ENCODE measurements around the gene LAMC3. TPM values are rescaled to one million over a fixed set of nuclear protein-coding genes. Genes with fewer than 3 reads are reported as not detected.
"Not testable (repeated sequence)": the region's sequence is repeated elsewhere in the genome, so short reads cannot be mapped to it uniquely, and the experiment has no call there.

The LAMC3 gene
- polyA plus RNA-seq, 1 donor from 2014 or later: not detected

GRCh38 chr9:130993303-130994030 is 15.5 kb upstream of the LAMC3 start:
- Mint-ChIP-seq H3K4me3 (no peak overlapping the region), H3K27ac (peak overlapping the region in 1 of 3 donors; percentile 53)

GRCh38 chr9:130994135-130995085 is 14.6 kb upstream of the LAMC3 start:
- H3K4me1 Mint-ChIP-seq: peaks cover 0 to 3% (median 2%) of the 10 kb centered on the region in 3 donors
- no peak overlapping the region for H3K4me3 Mint-ChIP-seq
- H3K9me3 Mint-ChIP-seq: peaks cover 0 to 2% (median 0%) of the 10 kb centered on the region in 3 donors
- no peaks in the 10 kb centered on the region for H3K36me3 Mint-ChIP-seq
- peaks cover 8% of the 10 kb centered on the region for H3K27me3 Mint-ChIP-seq
- no peak overlapping the region for H3K27ac Mint-ChIP-seq

More at GRCh38 chr9:130993303-130994030, 15.5 kb upstream of the LAMC3 start:
- no peaks in the 10 kb centered on the region for H3K36me3 Mint-ChIP-seq
- peaks cover 0 to 3% (median 0%) of the 10 kb centered on the region in 3 donors for H3K4me1 Mint-ChIP-seq
- peaks cover 1 to 2% (median 2%) of the 10 kb centered on the region in 3 donors for H3K9me3 Mint-ChIP-seq
- H3K27me3 Mint-ChIP-seq: peaks cover 2% of the 10 kb centered on the region

GRCh38 chr9:130995086-130996011 is 13.6 kb upstream of the LAMC3 start:
- no peak overlapping the region for H3K4me3 Mint-ChIP-seq
- peak overlapping the region in 1 of 3 donors; percentile 64 for H3K27ac Mint-ChIP-seq
- H3K4me1 Mint-ChIP-seq: peaks cover 0 to 3% (median 2%) of the 10 kb centered on the region in 3 donors
- H3K27me3 Mint-ChIP-seq: peaks cover 12% of the 10 kb centered on the region
- no peaks in the 10 kb centered on the region for H3K36me3 Mint-ChIP-seq
- peaks cover 0 to 2% (median 0%) of the 10 kb centered on the region in 3 donors for H3K9me3 Mint-ChIP-seq

DNA sequence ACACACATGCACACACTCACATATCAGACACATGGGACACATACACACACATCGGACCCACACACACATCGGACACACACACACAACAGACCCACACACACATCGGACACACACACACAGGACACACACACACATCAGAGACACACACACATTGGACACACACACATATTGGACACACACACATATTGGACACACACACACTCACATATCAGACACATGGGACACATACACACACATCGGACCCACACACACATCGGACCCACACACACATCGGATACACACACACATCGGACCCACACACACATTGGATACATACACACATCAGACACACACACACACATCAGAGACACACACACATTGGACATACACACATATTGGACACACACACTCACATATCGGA is 12.8 kb upstream of the LAMC3 start:
- Mint-ChIP-seq H3K27me3 (peaks cover 19% of the 10 kb centered on the region), H3K36me3 (no peaks in the 10 kb centered on the region), H3K27ac (no peak overlapping the region), H3K4me3 (no peak overlapping the region), H3K9me3 (peaks cover 0 to 2% (median 0%) of the 10 kb centered on the region in 3 donors), H3K4me1 (peaks cover 0 to 3% (median 2%) of the 10 kb centered on the region in 3 donors)

GRCh38 chr9:130996676-130997394 is 12.1 kb upstream of the LAMC3 start:
- peaks cover 0 to 3% (median 2%) of the 10 kb centered on the region in 3 donors for H3K4me1 Mint-ChIP-seq
- H3K27me3 Mint-ChIP-seq: peaks cover 24% of the 10 kb centered on the region
- H3K9me3 Mint-ChIP-seq: peaks cover 0 to 2% (median 0%) of the 10 kb centered on the region in 3 donors
- no peaks in the 10 kb centered on the region for H3K36me3 Mint-ChIP-seq
- H3K4me3 Mint-ChIP-seq: no peak overlapping the region
- H3K27ac Mint-ChIP-seq: no peak overlapping the region

- Mint-ChIP-seq H3K4me3 (no peak overlapping the region), H3K27ac (no peak overlapping the region), H3K36me3 (no peaks in the 10 kb centered on the region), H3K27me3 (peaks cover 25% of the 10 kb centered on the region), H3K9me3 (peaks cover 0 to 2% (median 0%) of the 10 kb centered on the region in 3 donors), H3K4me1 (peaks cover 0 to 3% (median 2%) of the 10 kb centered on the region in 3 donors)
Observed at GRCh38 chr9:130997395-130997684, 11.6 kb upstream of the LAMC3 start.

DNA sequence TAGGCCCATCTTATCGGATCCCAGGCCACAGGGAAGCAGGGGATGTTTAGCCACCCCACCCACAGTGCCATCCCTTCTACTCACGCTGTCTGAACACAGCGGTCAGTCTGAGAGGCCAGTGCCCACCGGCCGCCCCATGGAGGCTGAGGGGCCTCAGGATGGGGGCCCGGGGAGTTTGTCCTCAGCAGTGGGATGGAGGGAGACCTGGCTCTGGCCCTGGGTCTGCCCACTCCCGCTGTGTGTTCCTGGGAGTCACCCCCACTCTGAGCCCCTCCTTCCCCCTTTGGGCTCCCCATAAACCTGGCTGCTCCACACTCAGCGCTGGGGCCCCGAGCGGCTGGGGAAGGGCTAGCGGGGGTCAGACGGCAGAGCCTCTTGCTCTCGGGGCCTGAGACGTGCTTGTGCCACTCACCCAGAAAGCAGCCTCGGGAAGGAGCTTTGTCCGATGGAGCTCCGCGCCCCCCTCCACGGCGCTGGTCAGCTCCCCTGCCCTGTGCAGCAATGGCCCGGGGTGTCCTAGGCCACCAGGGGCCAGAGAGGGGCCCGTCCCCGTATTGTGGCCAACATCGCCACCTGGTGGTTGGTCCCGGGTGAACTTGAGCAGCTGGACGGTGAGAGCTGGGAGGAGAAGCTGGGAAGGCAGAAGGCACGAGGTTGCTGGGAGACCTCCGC is 10.9 kb upstream of the LAMC3 start:
- no peak overlapping the region for H3K27ac Mint-ChIP-seq
- H3K4me1 Mint-ChIP-seq: peaks cover 0 to 2% (median 2%) of the 10 kb centered on the region in 3 donors
- H3K4me3 Mint-ChIP-seq: no peak overlapping the region

DNA sequence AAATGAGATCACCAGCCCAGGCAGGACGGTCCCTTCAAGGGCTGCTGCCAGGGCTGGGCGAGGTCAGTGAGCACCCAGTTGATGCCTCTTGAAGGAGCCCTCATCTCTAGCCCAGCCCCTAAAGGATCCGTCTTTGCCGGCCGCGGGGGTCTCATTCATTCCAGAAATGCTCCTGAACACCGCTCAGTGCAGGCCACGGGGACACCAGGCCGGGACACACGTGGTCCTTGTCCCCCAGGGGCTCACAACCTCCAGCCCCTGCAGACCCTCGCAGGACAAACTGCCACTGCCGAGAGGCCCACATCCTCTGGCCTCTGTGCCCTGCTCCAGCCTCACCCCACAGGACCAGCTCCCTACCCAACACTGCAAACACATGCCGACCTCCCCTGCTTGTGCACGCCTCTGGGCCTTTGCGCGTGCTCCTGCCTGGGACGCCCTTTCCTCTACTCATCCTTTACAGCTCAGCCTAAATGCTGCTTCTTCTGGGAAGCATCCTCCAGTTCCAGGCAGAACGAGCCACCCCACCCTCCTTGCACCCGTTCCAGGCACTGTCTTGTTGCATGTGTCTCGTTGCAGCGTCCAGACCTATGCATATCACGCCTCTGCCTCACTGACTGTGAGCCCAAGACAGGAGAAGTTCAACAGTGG is 10.3 kb upstream of the LAMC3 start:
- Mint-ChIP-seq H3K36me3 (no peaks in the 10 kb centered on the region), H3K4me1 (peaks cover 0 to 2% (median 2%) of the 10 kb centered on the region in 3 donors), H3K27ac (no peak overlapping the region), H3K27me3 (peaks cover 25% of the 10 kb centered on the region), H3K4me3 (no peak overlapping the region), H3K9me3 (no peaks in the 10 kb centered on the region)

More for the DNA sequence above, 10.9 kb upstream of the LAMC3 start:
- Mint-ChIP-seq H3K27me3 (peaks cover 25% of the 10 kb centered on the region), H3K9me3 (peaks cover 0 to 1% (median 0%) of the 10 kb centered on the region in 3 donors), H3K36me3 (no peaks in the 10 kb centered on the region)

DNA sequence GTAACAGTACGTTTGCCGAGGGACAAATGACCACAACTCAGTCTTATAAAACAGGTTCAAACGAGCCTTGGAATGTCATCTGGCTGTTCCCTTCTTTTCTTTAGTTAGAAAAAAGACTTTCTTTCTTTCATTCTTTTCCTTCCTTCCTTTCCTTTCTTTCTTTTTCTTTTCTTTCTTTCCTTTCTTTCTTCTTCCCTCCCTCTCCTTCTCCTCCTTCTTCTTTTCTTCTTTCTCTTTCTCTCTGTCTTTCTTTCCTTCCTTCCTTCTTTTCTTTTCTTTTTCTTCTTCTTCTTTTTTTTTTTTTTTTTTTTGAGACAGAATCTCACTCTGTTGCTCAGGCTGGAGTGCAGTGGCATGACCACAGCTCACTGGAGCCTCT is 9.7 kb upstream of the LAMC3 start:
- Mint-ChIP-seq H3K9me3 (no peaks in the 10 kb centered on the region), H3K27me3 (peaks cover 25% of the 10 kb centered on the region)

GRCh38 chr9:131000526-131000925 is 8.4 kb upstream of the LAMC3 start:
- H3K9me3 Mint-ChIP-seq, H3K36me3 Mint-ChIP-seq, H3K27ac Mint-ChIP-seq, H3K4me1 Mint-ChIP-seq: not testable (repeated sequence)
- peak overlapping the region in 1 of 4 donors; percentile 72 for H3K4me3 Mint-ChIP-seq
- peaks cover 23% of the 10 kb centered on the region for H3K27me3 Mint-ChIP-seq

More for the DNA sequence above, 9.7 kb upstream of the LAMC3 start:
- Mint-ChIP-seq H3K36me3 (no peaks in the 10 kb centered on the region), H3K27ac (no peak overlapping the region), H3K4me1 (peaks cover 0 to 2% (median under 1%) of the 10 kb centered on the region in 3 donors), H3K4me3 (no peak overlapping the region)

GRCh38 chr9:131001021-131001420 is 8.0 kb upstream of the LAMC3 start:
- no peaks in the 10 kb centered on the region for H3K9me3 Mint-ChIP-seq
- H3K36me3 Mint-ChIP-seq: no peaks in the 10 kb centered on the region
- no peak overlapping the region for H3K27ac Mint-ChIP-seq
- peaks cover 0 to 2% (median 0%) of the 10 kb centered on the region in 3 donors for H3K4me1 Mint-ChIP-seq
- peaks cover 23% of the 10 kb centered on the region for H3K27me3 Mint-ChIP-seq
- H3K4me3 Mint-ChIP-seq: no peak overlapping the region

GRCh38 chr9:131001990-131002389 is 7.0 kb upstream of the LAMC3 start:
- Mint-ChIP-seq H3K36me3 (no peaks in the 10 kb centered on the region), H3K27me3 (peaks cover 23% of the 10 kb centered on the region), H3K4me1 (peaks cover 0 to 2% (median 0%) of the 10 kb centered on the region in 3 donors), H3K4me3 (no peak overlapping the region), H3K9me3 (no peaks in the 10 kb centered on the region), H3K27ac (no peak overlapping the region)

DNA sequence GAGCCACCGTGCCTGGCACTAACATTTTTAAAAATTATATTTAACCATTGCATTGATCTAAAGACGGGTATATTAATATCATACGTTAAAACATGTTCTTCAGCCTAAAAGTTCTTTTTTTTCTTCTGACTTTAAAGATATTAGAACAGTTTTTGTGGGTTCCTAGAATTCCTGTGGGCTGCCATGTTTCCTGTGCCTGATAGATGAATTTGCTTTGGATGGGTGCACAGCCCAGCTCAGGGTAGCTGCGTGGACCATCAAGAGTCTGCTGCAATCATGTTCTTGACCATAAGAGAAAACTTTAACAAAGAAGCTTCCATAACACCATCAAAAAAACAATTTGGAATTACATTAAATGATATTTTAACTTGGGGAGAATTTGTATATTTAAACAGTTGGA is 2.4 kb upstream of the LAMC3 start:
- no peak overlapping the region for H3K27ac Mint-ChIP-seq
- peaks cover 22% of the 10 kb centered on the region for H3K27me3 Mint-ChIP-seq

More for the DNA sequence above, 2.4 kb upstream of the LAMC3 start:
- Mint-ChIP-seq H3K9me3 (no peaks in the 10 kb centered on the region), H3K4me3 (no peak overlapping the region), H3K36me3 (no peaks in the 10 kb centered on the region), H3K4me1 (peaks cover 0 to 1% (median 0%) of the 10 kb centered on the region in 3 donors)
